GM06990 (cell line): ENCODE data around the gene EGLN2.

Source experiments
- DNase-seq: peaks from one replicate; pipeline ENCODE4 v3.0.0-alpha.2; 2011; ENCODE audit not compliant: insufficient read length; ENCODE audit errors: extremely low read depth
- H3K27me3 ChIP-seq: replicated peaks from 2 replicates; pipeline ENCODE4 v1.6.0; 2011; ENCODE audit warnings: low read length; ENCODE audit not compliant: control insufficient read depth, insufficient read depth
- H3K36me3 ChIP-seq: 2 replicates; pipeline ENCODE4 v1.5.1; 2011; ENCODE audit warnings: low read length; ENCODE audit not compliant: control insufficient read depth, insufficient read depth
- H3K4me3 ChIP-seq: replicated peaks from 2 replicates; pipeline ENCODE4 v1.5.1; 2011; ENCODE audit warnings: low read depth, mild to moderate bottlenecking, control low read depth, low read length
- CTCF ChIP-seq: IDR thresholded peaks from 2 replicates; pipeline ENCODE4 v1.5.1; 2011; ENCODE audit warnings: low read length, control low read depth, mild to moderate bottlenecking, inconsistent platforms; ENCODE audit not compliant: insufficient read depth, poor library complexity, severe bottlenecking

The EGLN2 gene

DNA sequence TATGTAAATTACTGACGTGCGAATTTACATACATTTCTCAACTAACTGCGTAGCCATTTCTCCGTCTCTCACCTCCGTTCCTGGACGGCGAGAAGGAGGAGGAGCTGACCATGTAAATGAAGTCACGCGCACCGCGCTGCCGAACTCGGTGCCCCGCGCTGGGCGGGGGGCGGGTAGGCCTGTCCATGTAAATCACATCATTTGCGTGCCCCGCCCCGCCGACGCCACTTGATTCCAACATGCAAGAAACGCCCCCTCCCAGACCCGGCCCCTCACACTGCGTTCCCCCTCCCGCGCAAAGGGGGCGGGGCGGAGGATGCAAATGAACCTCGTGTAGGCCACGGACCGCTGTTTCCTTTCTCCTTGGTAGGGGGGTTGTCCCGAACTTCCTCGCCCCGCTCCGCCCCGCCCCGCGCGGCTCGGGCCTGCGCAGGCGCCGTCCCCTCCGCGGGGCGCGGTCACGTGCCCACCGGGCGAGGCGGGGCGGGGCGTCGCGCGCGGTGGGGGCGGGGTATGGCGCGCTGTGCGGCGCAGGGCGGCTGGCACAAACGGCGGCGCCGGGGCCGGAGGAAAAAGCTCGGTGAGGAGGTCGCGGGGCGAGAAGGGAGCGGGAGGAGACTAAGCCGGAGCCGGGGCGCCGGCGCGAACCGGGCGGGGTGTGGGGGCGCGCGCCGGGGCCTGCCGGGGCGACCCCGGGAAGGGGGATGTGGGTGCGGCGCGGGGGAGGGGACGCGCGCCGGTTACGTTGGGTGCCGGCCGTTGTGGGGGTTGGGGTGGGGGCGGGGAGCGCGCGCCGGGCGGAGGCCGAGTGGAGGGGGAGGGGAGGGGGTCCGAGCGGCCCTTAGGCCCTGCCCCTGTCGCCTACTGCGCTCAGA is at the start of gene EGLN2:
EGLN2 (plus strand) TSS at position 509 of the 875 bp plus-strand sequence. CDS start 1,382 bp downstream, outside the sequence.
- peaks cover 14% of the 10 kb centered on the region for H3K36me3 ChIP-seq
- TF ChIP-seq CTCF, result no peak
- no peaks in the 10 kb centered on the region for H3K27me3 ChIP-seq
- H3K4me3 ChIP-seq, result peak within 1 kb of the TSS; percentile 93
- DNase-seq, result peak; percentile 100

DNA sequence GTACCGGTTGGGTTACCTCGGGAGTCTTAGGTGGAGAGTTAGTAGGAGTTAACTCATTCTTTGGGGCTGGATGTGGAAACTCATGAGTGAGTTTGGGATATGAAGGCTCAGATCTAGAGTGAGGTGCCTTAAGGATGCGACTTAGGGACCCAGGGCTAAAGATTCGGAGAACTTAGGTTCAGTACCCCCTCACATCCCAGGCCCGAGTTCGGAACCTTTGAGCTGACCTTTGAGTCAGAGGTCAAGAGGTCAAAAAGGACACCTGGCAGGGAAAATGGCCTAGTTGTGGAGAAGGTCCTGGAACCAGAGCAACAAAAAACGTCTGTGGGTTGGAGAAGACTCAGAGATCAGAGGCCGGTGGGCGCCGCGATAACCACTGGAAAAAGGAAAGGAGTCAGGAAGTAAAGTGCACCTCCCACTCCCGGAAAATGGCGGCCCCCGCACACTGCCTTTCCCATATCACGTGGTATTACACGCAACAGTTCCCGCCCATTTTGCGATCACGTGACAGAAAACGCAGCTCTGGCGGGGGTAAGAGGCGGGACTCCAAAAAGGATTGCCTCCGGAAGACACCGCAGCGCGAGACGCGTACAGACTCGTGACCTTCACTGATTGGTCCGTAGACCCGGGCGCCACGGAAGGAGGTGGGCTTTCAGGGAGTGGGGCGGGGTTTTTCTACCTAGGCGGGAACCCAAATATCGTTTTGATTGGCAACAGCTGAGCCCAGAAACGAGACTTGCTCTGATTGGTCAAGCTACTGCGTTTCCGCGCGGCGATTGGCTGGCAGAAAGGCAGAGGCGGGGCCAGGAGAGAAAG is 48.7 kb upstream of the EGLN2 start, which contains the start of gene ACTMAP:
ACTMAP (minus strand) TSS at position 420 of the 816 bp plus-strand sequence. CDS start 674 bp downstream, outside the sequence.
- DNase-seq, result peak; percentile 100
- no peak for TF ChIP-seq CTCF
- peak within 1 kb of the TSS; percentile 95 for H3K4me3 ChIP-seq
- no peaks in the 10 kb centered on the region for H3K27me3 ChIP-seq
- peaks cover under 1% of the 10 kb centered on the region for H3K36me3 ChIP-seq

DNA sequence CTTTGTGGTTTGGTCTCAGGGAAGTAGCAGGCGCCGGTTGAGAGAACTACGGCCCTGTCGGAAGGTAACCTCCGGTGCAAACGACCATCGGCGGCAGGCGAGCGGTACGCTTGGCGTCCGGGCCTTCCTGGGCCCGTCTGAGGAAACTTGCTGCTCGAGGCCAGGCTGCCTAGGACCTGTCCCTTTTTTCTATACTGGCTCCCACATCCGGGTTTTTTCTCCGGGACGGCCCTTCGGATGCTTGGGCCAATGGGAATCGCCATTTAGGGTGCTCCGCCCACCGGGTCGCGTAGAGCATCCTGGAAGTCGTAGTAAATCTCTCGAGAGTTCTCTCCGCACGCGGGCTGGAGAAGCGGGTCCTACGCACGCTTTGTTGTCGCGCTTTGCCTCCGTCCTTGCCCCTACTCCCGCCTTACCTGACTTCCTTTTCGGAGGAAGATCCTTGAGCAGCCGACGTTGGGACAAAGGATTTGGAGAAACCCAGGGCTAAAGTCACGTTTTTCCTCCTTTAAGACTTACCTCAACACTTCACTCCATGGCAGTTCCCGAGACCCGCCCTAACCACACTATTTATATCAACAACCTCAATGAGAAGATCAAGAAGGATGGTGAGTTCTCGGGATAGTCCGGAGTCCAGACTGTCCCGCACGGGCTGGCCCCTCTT is 48.0 kb upstream of the EGLN2 start, which contains the start of gene SNRPA:
SNRPA (plus strand) TSS at position 330 of the 664 bp plus-strand sequence; CDS start at position 536, 206 bp downstream.
- H3K4me3 ChIP-seq, result peak within 1 kb of the TSS; percentile 95
- TF ChIP-seq CTCF, result no peak

GRCh38 chr19:40752257-40752781 is 46.7 kb upstream of the EGLN2 start:
- Histone ChIP-seq H3K4me3 (peak overlapping the region; percentile 95), H3K27me3 (no peaks in the 10 kb centered on the region), H3K36me3 (peaks cover 15% of the 10 kb centered on the region)
- DNase-seq, result no peak
- no peak for TF ChIP-seq CTCF

More for the DNA sequence above, 48.0 kb upstream of the EGLN2 start, which contains the start of gene SNRPA:
- Histone ChIP-seq H3K27me3 (no peaks in the 10 kb centered on the region), H3K36me3 (peaks cover 6% of the 10 kb centered on the region)
- DNase-seq, result no peak

GRCh38 chr19:40754611-40755247 is 44.3 kb upstream of the EGLN2 start:
- peaks cover 28% of the 10 kb centered on the region for H3K36me3 ChIP-seq
- no peak for TF ChIP-seq CTCF
- no peaks in the 10 kb centered on the region for H3K27me3 ChIP-seq
- peak overlapping the region; percentile 50 for H3K4me3 ChIP-seq
- peak; percentile 39 for DNase-seq
